IMR-90 (cell line): Measurements from ENCODE around the gene MCTP1. TPM values are rescaled to one million over a fixed set of nuclear protein-coding genes. Genes with fewer than 3 reads are reported as not detected.

ENCODE experiments used
- ATAC-seq: fragments of 200-7000 bp; cut with Tn5 transposase; 2 replicates; pipeline ENCODE4 v1.9.1; 2020; ENCODE audit warnings: low read depth, mild to moderate bottlenecking, moderate library complexity
- BruUV-seq: library from RNA; stranded (reverse); fragments of 400-500 nt; replicated peaks from 2 replicates; lab custom pipeline; 2021; lab: Mats Ljungman, UMichigan
- CTCF ChIA-PET: fragments of 300-600 bp; formaldehyde crosslinking; extraction: SDS; loops from one replicate; lab custom pipeline; 2021; ENCODE audit warnings: antibody characterized with exemption; lab: Yijun Ruan, JAX
- POLR2A ChIA-PET: fragments of 300-600 bp; sonication (Branson Sonifier 250); formaldehyde crosslinking; loops from one replicate; lab custom pipeline; 2022; ENCODE audit warnings: antibody characterized with exemption; ENCODE audit not compliant: unreplicated experiment; lab: Charles Lee
- DNase-seq: peaks from one replicate; pipeline ENCODE4 v3.0.0; 2013
- H2AFZ ChIP-seq: replicated peaks from 2 replicates; pipeline ENCODE3; 2013; ENCODE audit warnings: low read length, mild to moderate bottlenecking; ENCODE audit not compliant: poor library complexity
- H2AK5ac ChIP-seq: 2 replicates; pipeline ENCODE4 v1.6.1; 2013; ENCODE audit warnings: low read depth, low read length, inconsistent platforms
- H2AK9ac ChIP-seq: replicated peaks from 2 replicates; pipeline ENCODE3; 2013; ENCODE audit warnings: mild to moderate bottlenecking, low read depth, low read length, moderate library complexity; ENCODE audit not compliant: poor library complexity
- H2BK120ac ChIP-seq: 2 replicates; pipeline ENCODE4 v1.6.1; 2013; ENCODE audit warnings: low read depth, low read length, inconsistent platforms
- H2BK15ac ChIP-seq: 3 replicates; pipeline ENCODE4 v1.6.1; 2013; ENCODE audit warnings: low read depth, low read length, inconsistent platforms
- H2BK20ac ChIP-seq: 2 replicates; pipeline ENCODE4 v1.6.1; 2013; ENCODE audit warnings: low read depth, mild to moderate bottlenecking, inconsistent platforms, low read length, moderate library complexity
- H2BK5ac ChIP-seq: 2 replicates; pipeline ENCODE4 v1.6.1; 2013; ENCODE audit warnings: mild to moderate bottlenecking, low read depth, low read length, inconsistent platforms; ENCODE audit not compliant: poor library complexity, severe bottlenecking
- H3K14ac ChIP-seq: replicated peaks from 2 replicates; pipeline ENCODE4 v1.6.1; 2013; ENCODE audit warnings: low read depth, low read length, inconsistent platforms
- H3K18ac ChIP-seq: 2 replicates; pipeline ENCODE4 v1.6.1; 2013; ENCODE audit warnings: low read depth, low read length, control low read depth
- H3K23ac ChIP-seq: 2 replicates; pipeline ENCODE4 v1.6.1; 2013; ENCODE audit warnings: low read depth, low read length, inconsistent platforms
- H3K27ac ChIP-seq: 2 replicates; pipeline ENCODE4 v1.5.1; 2013; ENCODE audit warnings: mild to moderate bottlenecking, control low read depth, low read length; ENCODE audit not compliant: insufficient read depth
- H3K27me3 ChIP-seq: 2 replicates; pipeline ENCODE4 v1.6.1; 2013; ENCODE audit warnings: low read length; ENCODE audit not compliant: control insufficient read depth, insufficient read depth
- H3K36me3 ChIP-seq: 2 replicates; pipeline ENCODE4 v1.6.1; 2013; ENCODE audit warnings: low read length, mixed read lengths; ENCODE audit not compliant: control insufficient read depth, insufficient read depth
- H3K4ac ChIP-seq: 2 replicates; pipeline ENCODE4 v1.6.1; 2013; ENCODE audit warnings: low read depth, low read length, inconsistent platforms
- H3K4me1 ChIP-seq: 2 replicates; pipeline ENCODE4 v1.6.1; 2013; ENCODE audit warnings: low read length, mixed read lengths; ENCODE audit not compliant: control insufficient read depth, insufficient read depth
- H3K4me2 ChIP-seq: 2 replicates; pipeline ENCODE4 v1.6.1; 2013; ENCODE audit warnings: low read depth, mild to moderate bottlenecking, control low read depth, low read length, moderate library complexity
- H3K4me3 ChIP-seq: 2 replicates; pipeline ENCODE4 v1.5.1; 2013; ENCODE audit warnings: low read depth, mild to moderate bottlenecking, control low read depth, low read length, moderate library complexity; ENCODE audit not compliant: insufficient read depth
- H3K56ac ChIP-seq: 2 replicates; pipeline ENCODE4 v1.6.1; 2013; ENCODE audit warnings: low read length, inconsistent platforms; ENCODE audit not compliant: insufficient read depth; ENCODE audit errors: extremely low read depth
- H3K79me1 ChIP-seq, 2 experiments: 2 replicates each; pipeline ENCODE4 v1.6.1; 2013; ENCODE audit warnings: low read length in 2 of 2, inconsistent platforms in 1 of 2, low read depth in 1 of 2
- H3K9ac ChIP-seq: 2 replicates; pipeline ENCODE4 v1.6.1; 2013; ENCODE audit warnings: low read depth, low read length, control low read depth
- H3K9me1 ChIP-seq: 2 replicates; pipeline ENCODE4 v1.6.1; 2013; ENCODE audit warnings: low read length, inconsistent platforms; ENCODE audit not compliant: insufficient read depth
- H3K9me3 ChIP-seq: 2 replicates; pipeline ENCODE4 v1.6.1; 2013; ENCODE audit warnings: low read length; ENCODE audit not compliant: control insufficient read depth, insufficient read depth
- H4K20me1 ChIP-seq: 2 replicates; pipeline ENCODE4 v1.6.1; 2013; ENCODE audit warnings: low read length, inconsistent platforms; ENCODE audit not compliant: insufficient read depth
- H4K5ac ChIP-seq: 2 replicates; pipeline ENCODE4 v1.6.1; 2013; ENCODE audit warnings: mild to moderate bottlenecking, low read depth, low read length, control low read depth
- H4K8ac ChIP-seq, 2 experiments: 2 replicates each; pipeline ENCODE4 v1.6.1; 2013; ENCODE audit warnings: low read depth in 2 of 2, low read length in 2 of 2, control low read depth in 1 of 2, inconsistent platforms in 1 of 2
- H4K91ac ChIP-seq: 2 replicates; pipeline ENCODE4 v1.6.1; 2013; ENCODE audit warnings: low read depth, low read length, inconsistent platforms; ENCODE audit not compliant: insufficient read depth
- BHLHE40 ChIP-seq: fragments of 150-350 bp; IDR thresholded peaks from 2 replicates; pipeline ENCODE4 v1.6.1; 2016; ENCODE audit warnings: mild to moderate bottlenecking, low read depth, low read length
- CEBPB ChIP-seq: IDR thresholded peaks from 2 replicates; pipeline ENCODE4 v1.6.1; 2012; ENCODE audit warnings: low read depth, low read length, improper control_type of control experiment
- CHD1 ChIP-seq: IDR thresholded peaks from 2 replicates; pipeline ENCODE4 v1.6.1; 2012; ENCODE audit warnings: low read depth, low read length, improper control_type of control experiment
- CTCF ChIP-seq: conservative IDR thresholded peaks from 2 replicates; pipeline ENCODE4 v1.5.1; 2012; ENCODE audit warnings: mild to moderate bottlenecking, low read depth, low read length, improper control_type of control experiment
- ELK1 ChIP-seq: fragments of 150-350 bp; IDR thresholded peaks from 2 replicates; pipeline ENCODE4 v1.6.1; 2016; ENCODE audit warnings: low read depth, mild to moderate bottlenecking, low read length, moderate library complexity, borderline replicate concordance
- FOS ChIP-seq: fragments of 150-350 bp; IDR thresholded peaks from 2 replicates; pipeline ENCODE4 v1.6.1; 2016; ENCODE audit warnings: low read depth, low read length
- MAFK ChIP-seq: IDR thresholded peaks from 2 replicates; pipeline ENCODE4 v1.6.1; 2012; ENCODE audit warnings: low read depth, low read length, improper control_type of control experiment
- MAZ ChIP-seq: IDR thresholded peaks from 2 replicates; pipeline ENCODE4 v1.6.1; 2012; ENCODE audit warnings: low read depth, mild to moderate bottlenecking, low read length, improper control_type of control experiment, moderate library complexity, borderline replicate concordance
- MXI1 ChIP-seq: IDR thresholded peaks from 2 replicates; pipeline ENCODE4 v1.6.1; 2012; ENCODE audit warnings: low read depth, mild to moderate bottlenecking, low read length, moderate library complexity, borderline replicate concordance
- NFE2L2 ChIP-seq: fragments of 150-350 bp; IDR thresholded peaks from 2 replicates; pipeline ENCODE4 v1.6.1; 2016; ENCODE audit warnings: low read depth, mild to moderate bottlenecking, low read length
- POLR2A ChIP-seq: IDR thresholded peaks from 2 replicates; pipeline ENCODE4 v1.6.1; 2012; ENCODE audit warnings: mild to moderate bottlenecking, low read depth, low read length
- RAD21 ChIP-seq: IDR thresholded peaks from 2 replicates; pipeline ENCODE4 v1.6.1; 2012; ENCODE audit warnings: low read length, improper control_type of control experiment
- RCOR1 ChIP-seq: IDR thresholded peaks from 2 replicates; pipeline ENCODE4 v1.6.1; 2012; ENCODE audit warnings: mild to moderate bottlenecking, low read length, improper control_type of control experiment; ENCODE audit not compliant: insufficient replicate concordance
- RFX5 ChIP-seq: IDR thresholded peaks from 2 replicates; pipeline ENCODE4 v1.8.0; 2012; ENCODE audit warnings: low read depth, mild to moderate bottlenecking, low read length, moderate library complexity
- SMC3 ChIP-seq: fragments of 150-350 bp; IDR thresholded peaks from 2 replicates; pipeline ENCODE4 v1.6.1; 2016; ENCODE audit warnings: low read depth, mild to moderate bottlenecking, antibody characterized with exemption, low read length, moderate library complexity
- USF2 ChIP-seq: fragments of 150-350 bp; IDR thresholded peaks from 2 replicates; pipeline ENCODE4 v1.6.1; 2017; ENCODE audit warnings: mild to moderate bottlenecking, antibody characterized with exemption, low read length, low read depth
- dilution Hi-C: fragments of 300-500 bp; cut with HindIII; formaldehyde crosslinking; loops from one replicate; pipeline ENCODE4 v1.14.3; 2018; ENCODE audit warnings: low sequenced_read_pairs; ENCODE audit not compliant: unreplicated experiment
- in situ Hi-C: fragments of 300-500 bp; cut with MboI; formaldehyde crosslinking; loops from 3 replicates; pipeline ENCODE4 v1.14.3; 2019; ENCODE audit warnings: low sequenced_read_pairs, inconsistent platforms, mixed read lengths
- intact Hi-C: fragments of 100-400 bp; cut with micrococcal nuclease; formaldehyde crosslinking; loops from 2 replicates; pipeline ENCODE4 v1.10.0; 2022
- polyA plus RNA-seq, 3 experiments: library from polyadenylated mRNA; depleted of rRNA; stranded (reverse); fragments of >200 nt; gene quantifications; 2 replicates each; pipeline ENCODE4 v1.2.3, GENCODE V29; 2012; ENCODE audit warnings: low replicate concordance in 1 of 3
- total RNA-seq: library from RNA; depleted of rRNA; stranded (reverse); fragments of >200 nt; gene quantifications from 2 replicates; pipeline ENCODE4 v1.2.3, GENCODE V29; 2012

The MCTP1 gene
- total and polyA plus RNA-seq, 2 of the 4 experiments (the other 2 are of a cell fraction) = 0.21 TPM; not detected in 1

GRCh38 chr5:95224701-95225459 is 60.0 kb downstream of the MCTP1 start:
- Histone ChIP-seq H3K4ac (no peak overlapping the region), H3K36me3 (no peaks in the 10 kb centered on the region), H4K5ac (no peak overlapping the region), H4K20me1 (no peaks in the 10 kb centered on the region), H3K4me2 (no peak overlapping the region), H3K9me1 (no peaks in the 10 kb centered on the region), H3K4me1 (no peaks in the 10 kb centered on the region), H2BK15ac (no peak overlapping the region), H3K27me3 (no peaks in the 10 kb centered on the region), H2BK5ac (no peak overlapping the region), H3K27ac (no peak overlapping the region), H4K8ac (no peak overlapping the region), H3K23ac (no peak overlapping the region), H3K56ac (no peak overlapping the region), H2BK120ac (no peak overlapping the region), H3K9me3 (no peaks in the 10 kb centered on the region), H3K79me1 (no peaks in the 10 kb centered on the region), H2AK5ac (no peak overlapping the region), H3K9ac (no peak overlapping the region), H2BK20ac (no peak overlapping the region), H3K4me3 (no peak overlapping the region), H2AFZ (no peak overlapping the region), H3K14ac (no peak overlapping the region), H3K18ac (no peak overlapping the region), H2AK9ac (no peak overlapping the region), H4K91ac (no peak overlapping the region)
- ChIA-PET CTCF (no interaction called here), POLR2A (no interaction called here)
- in situ Hi-C loops (no loop called here), intact Hi-C loops (no loop called here), dilution Hi-C loops (no loop called here)
- BruUV-seq = no TSS peak
- ATAC-seq (no peak), DNase-seq (no peak)
- no peak for TF ChIP-seq CHD1
- TF ChIP-seq CEBPB = no peak
- no peak for TF ChIP-seq MXI1
- TF ChIP-seq POLR2A = no peak
- TF ChIP-seq RCOR1 = no peak
- no peak for TF ChIP-seq BHLHE40
- no peak for TF ChIP-seq RAD21
- no peak for TF ChIP-seq MAFK
- TF ChIP-seq SMC3 = no peak
- TF ChIP-seq ELK1 = no peak
- TF ChIP-seq RFX5 = no peak
- TF ChIP-seq NFE2L2 = no peak
- no peak for TF ChIP-seq FOS
- TF ChIP-seq USF2 = no peak
- no peak for TF ChIP-seq CTCF
- TF ChIP-seq MAZ = no peak
